H9 (cell line): ENCODE results near the gene KIRREL3. TPM values are rescaled to one million over a fixed set of nuclear protein-coding genes. Genes with fewer than 3 reads are reported as not detected.

ENCODE experiments used
- DNase-seq: peaks from one replicate; pipeline ENCODE4 v3.0.0-alpha.2; 2017
- H2AFZ ChIP-seq: one replicate; pipeline ENCODE4 v1.6.1; 2013; ENCODE audit warnings: mild to moderate bottlenecking, low read length, control low read depth, moderate library complexity
- H2AK5ac ChIP-seq: 2 replicates; pipeline ENCODE4 v1.6.1; 2013; ENCODE audit warnings: low read length, control low read depth, mixed read lengths; ENCODE audit not compliant: insufficient read length
- H2BK120ac ChIP-seq: one replicate; pipeline ENCODE4 v1.6.1; 2013; ENCODE audit warnings: low read depth, mild to moderate bottlenecking, low read length, control low read depth, inconsistent platforms; ENCODE audit not compliant: poor library complexity, severe bottlenecking
- H2BK12ac ChIP-seq: 2 replicates; pipeline ENCODE4 v1.6.1; 2013; ENCODE audit warnings: low read length, control low read depth, mixed read lengths, low read depth; ENCODE audit not compliant: insufficient read length
- H2BK15ac ChIP-seq: 2 replicates; pipeline ENCODE4 v1.6.1; 2013; ENCODE audit warnings: low read depth, low read length, control low read depth
- H2BK20ac ChIP-seq: one replicate; pipeline ENCODE4 v1.6.1; 2013; ENCODE audit warnings: low read depth, mild to moderate bottlenecking, low read length, control low read depth, inconsistent platforms; ENCODE audit not compliant: poor library complexity, severe bottlenecking
- H2BK5ac ChIP-seq: 2 replicates; pipeline ENCODE4 v1.6.1; 2013; ENCODE audit warnings: low read length, control low read depth, mixed read lengths; ENCODE audit not compliant: insufficient read length
- H3K14ac ChIP-seq: 2 replicates; pipeline ENCODE4 v1.6.1; 2013; ENCODE audit warnings: low read length, control low read depth; ENCODE audit not compliant: insufficient read depth
- H3K18ac ChIP-seq: 2 replicates; pipeline ENCODE4 v1.6.1; 2013; ENCODE audit warnings: low read depth, mild to moderate bottlenecking, mixed read lengths, low read length, control low read depth; ENCODE audit not compliant: insufficient read length
- H3K23ac ChIP-seq: 2 replicates; pipeline ENCODE4 v1.6.1; 2013; ENCODE audit warnings: low read length, control low read depth, mixed read lengths, low read depth; ENCODE audit not compliant: insufficient read length
- H3K23me2 ChIP-seq: 2 replicates; pipeline ENCODE4 v1.6.1; 2013; ENCODE audit warnings: low read depth, mild to moderate bottlenecking, mixed read lengths, low read length, control low read depth; ENCODE audit not compliant: insufficient read length, poor library complexity, severe bottlenecking
- H3K27ac ChIP-seq: 2 replicates; pipeline ENCODE4 v1.5.1; 2013; ENCODE audit warnings: low read length, control low read depth, mixed read lengths, low read depth; ENCODE audit not compliant: insufficient read length
- H3K27me3 ChIP-seq: 2 replicates; pipeline ENCODE4 v1.6.1; 2013; ENCODE audit warnings: low read length, control low read depth, inconsistent platforms; ENCODE audit not compliant: insufficient read depth
- H3K4ac ChIP-seq: 2 replicates; pipeline ENCODE4 v1.6.1; 2013; ENCODE audit warnings: low read depth, mild to moderate bottlenecking, control low read depth, inconsistent platforms, low read length, moderate library complexity
- H3K4me1 ChIP-seq: 2 replicates; pipeline ENCODE4 v1.6.1; 2013; ENCODE audit warnings: low read length, control low read depth, inconsistent platforms; ENCODE audit not compliant: insufficient read depth
- H3K4me2 ChIP-seq: 2 replicates; pipeline ENCODE4 v1.6.1; 2013; ENCODE audit warnings: low read length, control low read depth, mixed read lengths; ENCODE audit not compliant: insufficient read length, insufficient read depth
- H3K56ac ChIP-seq: 2 replicates; pipeline ENCODE4 v1.6.1; 2013; ENCODE audit warnings: low read depth, mild to moderate bottlenecking, mixed read lengths, low read length, control low read depth; ENCODE audit not compliant: insufficient read length
- H3K79me1 ChIP-seq: 2 replicates; pipeline ENCODE4 v1.6.1; 2013; ENCODE audit warnings: low read depth, mild to moderate bottlenecking, moderate library complexity, low read length, control low read depth, inconsistent platforms; ENCODE audit not compliant: insufficient read depth, poor library complexity, severe bottlenecking
- H3K79me2 ChIP-seq: 2 replicates; pipeline ENCODE4 v1.6.1; 2013; ENCODE audit warnings: low read length, control low read depth, inconsistent platforms; ENCODE audit not compliant: insufficient read depth
- H3K9ac ChIP-seq: 2 replicates; pipeline ENCODE4 v1.6.1; 2013; ENCODE audit warnings: low read length, control low read depth, mixed read lengths; ENCODE audit not compliant: insufficient read length; ENCODE audit errors: extremely low read depth
- H3K9me3 ChIP-seq: one replicate; pipeline ENCODE4 v1.6.1; 2013; ENCODE audit warnings: low read depth, low read length, inconsistent platforms; ENCODE audit not compliant: control insufficient read depth
- H3T11ph ChIP-seq: one replicate; pipeline ENCODE4 v1.6.1; 2013; ENCODE audit warnings: mild to moderate bottlenecking, low read length, control low read depth, inconsistent platforms
- H4K20me1 ChIP-seq: one replicate; pipeline ENCODE4 v1.6.1; 2013; ENCODE audit not compliant: control insufficient read depth, insufficient read length, insufficient read depth
- H4K5ac ChIP-seq: 2 replicates; pipeline ENCODE4 v1.6.1; 2013; ENCODE audit warnings: low read depth, mild to moderate bottlenecking, mixed read lengths, low read length, control low read depth; ENCODE audit not compliant: insufficient read length
- H4K8ac ChIP-seq: replicated peaks from 2 replicates; pipeline ENCODE4 v1.6.1; 2013; ENCODE audit warnings: low read length, control low read depth, mixed read lengths, low read depth; ENCODE audit not compliant: insufficient read length
- H4K91ac ChIP-seq: 2 replicates; pipeline ENCODE4 v1.6.1; 2013; ENCODE audit warnings: low read depth, mild to moderate bottlenecking, moderate library complexity, mixed read lengths, low read length, control low read depth; ENCODE audit not compliant: insufficient read length
- H3K27ac Mint-ChIP-seq, 3 experiments: 2 replicates in 2 of 3; 3 replicates in 1 of 3; pipeline ENCODE4 v1.8.0; 2020 to 2021; ENCODE audit warnings: mixed read lengths in 3 of 3, mild to moderate bottlenecking in 1 of 3, moderate library complexity in 1 of 3
- H3K27me3 Mint-ChIP-seq: 2 replicates; pipeline ENCODE4 v1.8.0; 2021; ENCODE audit warnings: low read depth, mild to moderate bottlenecking, moderate library complexity, mixed read lengths
- H3K36me3 Mint-ChIP-seq, 3 experiments: 2 replicates in 2 of 3; 3 replicates in 1 of 3; pipeline ENCODE4 v1.8.0; 2020 to 2021; ENCODE audit warnings: low read depth in 3 of 3, mixed read lengths in 3 of 3; ENCODE audit not compliant: insufficient read depth in 1 of 3
- H3K4me1 Mint-ChIP-seq, 2 experiments: 2 replicates each; pipeline ENCODE4 v1.8.0; 2020; ENCODE audit warnings: mixed read lengths in 2 of 2
- H3K4me3 Mint-ChIP-seq, 2 experiments: 2 replicates in 1 of 2; 3 replicates in 1 of 2; pipeline ENCODE4 v1.8.0; 2020 to 2021; ENCODE audit warnings: mild to moderate bottlenecking in 2 of 2, mixed read lengths in 2 of 2, moderate library complexity in 1 of 2
- H3K9me3 Mint-ChIP-seq, 2 experiments: 2 replicates in 1 of 2; 3 replicates in 1 of 2; pipeline ENCODE4 v1.8.0; 2020; ENCODE audit warnings: mild to moderate bottlenecking in 2 of 2, mixed read lengths in 2 of 2, moderate library complexity in 1 of 2
- WGBS: extraction: QIAGEN DNeasy Blood & Tissue Kit; methylation state at CpG from one replicate; pipeline ENCODE4 v1.1.7; 2013; ENCODE audit warnings: missing lambda C conversion rate, low lambda C conversion rate, mixed read lengths; ENCODE audit not compliant: insufficient read length; ENCODE audit errors: extremely low coverage; 5-methylcytosine and 5-hydroxymethylcytosine counted together
- total RNA-seq: library from RNA; stranded (reverse); gene quantifications from 2 replicates; pipeline ENCODE4 v1.2.1, GENCODE V29; 2021
- TF ChIP-seq, protein P1 (sequence below): fragments of 200-600 bp; sonication (generic); conservative IDR thresholded peaks from 3 replicates; pipeline ENCODE4 v1.8.0; 2021; ENCODE audit warnings: antibody characterized with exemption, mild to moderate bottlenecking

The KIRREL3 gene
- total RNA-seq, 1 experiment from 2014 or later, result 0.17 TPM

DNA sequence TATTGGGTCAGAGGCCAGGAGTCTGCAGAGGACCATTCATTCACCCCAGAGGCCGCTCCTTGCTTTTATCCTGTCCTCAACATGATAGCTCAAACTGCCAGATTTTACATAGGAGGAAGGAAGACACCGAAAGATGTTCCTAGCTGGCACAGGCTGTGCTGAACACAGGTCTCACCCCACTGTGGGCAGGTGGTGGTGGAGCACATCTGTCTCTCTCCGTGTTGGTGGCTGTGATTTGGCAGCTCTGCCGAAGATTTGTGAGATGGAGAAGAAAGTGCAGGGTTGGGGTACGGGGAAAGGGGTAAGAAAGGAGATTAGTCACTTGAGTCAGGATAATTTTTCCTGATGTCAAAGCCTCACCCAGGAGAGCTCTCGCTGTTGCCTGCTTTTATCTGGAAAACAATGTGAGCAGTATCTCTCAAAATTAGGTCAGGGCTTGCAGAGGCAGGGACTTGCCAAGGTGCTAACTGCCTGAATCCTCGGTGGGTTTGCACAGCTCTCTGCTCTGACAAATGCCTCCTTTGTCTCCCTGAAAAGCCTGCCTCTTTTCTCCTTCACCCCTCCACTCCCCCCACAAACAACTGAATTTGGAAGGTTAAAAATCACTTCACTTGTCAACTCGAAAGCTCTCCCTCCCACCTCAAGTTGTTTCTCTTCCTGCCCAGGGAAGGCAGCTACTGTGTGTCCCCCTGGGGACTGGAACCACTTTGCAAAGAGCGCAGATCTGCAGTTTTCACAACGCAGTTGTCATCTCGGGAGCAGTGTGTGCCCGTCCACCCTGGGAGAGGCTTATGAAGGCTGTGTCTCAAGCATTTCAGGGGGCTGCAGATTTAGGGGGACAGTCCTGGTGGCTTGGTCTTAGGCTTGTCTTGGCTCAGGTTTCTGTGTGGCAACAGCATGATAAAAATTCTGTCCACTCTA, 345.4 kb downstream of the KIRREL3 start:
- H3T11ph ChIP-seq, result no peak overlapping the region
- WGBS, result no CpG with 5 or more reads among the region's 12 CpGs
- peaks cover 14% of the 10 kb centered on the region for H3K27me3 Mint-ChIP-seq

More for the DNA sequence above, 345.4 kb downstream of the KIRREL3 start:
- Histone ChIP-seq H3K4ac (no peak overlapping the region), H2BK120ac (no peak overlapping the region), H4K8ac (no peak overlapping the region), H3K56ac (no peak overlapping the region), H3K23me2 (no peaks in the 10 kb centered on the region), H2BK15ac (no peak overlapping the region), H4K5ac (no peak overlapping the region), H3K9ac (no peak overlapping the region), H3K9me3 (no peaks in the 10 kb centered on the region), H3K79me2 (no peaks in the 10 kb centered on the region), H3K18ac (no peak overlapping the region), H4K20me1 (no peaks in the 10 kb centered on the region), H3K27me3 (peaks cover 1% of the 10 kb centered on the region; the same call in 1 of the 2 replicates), H2BK5ac (no peak overlapping the region), H2BK12ac (no peak overlapping the region), H2AK5ac (no peak overlapping the region), H2BK20ac (no peak overlapping the region), H2AFZ (no peak overlapping the region), H3K4me1 (no peaks in the 10 kb centered on the region), H4K91ac (no peak overlapping the region), H3K23ac (no peak overlapping the region), H3K79me1 (no peaks in the 10 kb centered on the region), H3K27ac (no peak overlapping the region), H3K14ac (no peak overlapping the region; the same call in 1 of the 2 replicates), H3K4me2 (no peak overlapping the region)
- H3K27ac Mint-ChIP-seq, result no peak overlapping the region
- TF ChIP-seq, protein P1, sequence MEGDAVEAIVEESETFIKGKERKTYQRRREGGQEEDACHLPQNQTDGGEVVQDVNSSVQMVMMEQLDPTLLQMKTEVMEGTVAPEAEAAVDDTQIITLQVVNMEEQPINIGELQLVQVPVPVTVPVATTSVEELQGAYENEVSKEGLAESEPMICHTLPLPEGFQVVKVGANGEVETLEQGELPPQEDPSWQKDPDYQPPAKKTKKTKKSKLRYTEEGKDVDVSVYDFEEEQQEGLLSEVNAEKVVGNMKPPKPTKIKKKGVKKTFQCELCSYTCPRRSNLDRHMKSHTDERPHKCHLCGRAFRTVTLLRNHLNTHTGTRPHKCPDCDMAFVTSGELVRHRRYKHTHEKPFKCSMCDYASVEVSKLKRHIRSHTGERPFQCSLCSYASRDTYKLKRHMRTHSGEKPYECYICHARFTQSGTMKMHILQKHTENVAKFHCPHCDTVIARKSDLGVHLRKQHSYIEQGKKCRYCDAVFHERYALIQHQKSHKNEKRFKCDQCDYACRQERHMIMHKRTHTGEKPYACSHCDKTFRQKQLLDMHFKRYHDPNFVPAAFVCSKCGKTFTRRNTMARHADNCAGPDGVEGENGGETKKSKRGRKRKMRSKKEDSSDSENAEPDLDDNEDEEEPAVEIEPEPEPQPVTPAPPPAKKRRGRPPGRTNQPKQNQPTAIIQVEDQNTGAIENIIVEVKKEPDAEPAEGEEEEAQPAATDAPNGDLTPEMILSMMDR, result no peak
- peaks cover 20 to 24% of the 10 kb centered on the region in 2 experiments for H3K4me1 Mint-ChIP-seq
- DNase-seq, result no peak
- no peak overlapping the region for H3K4me3 Mint-ChIP-seq
- no peaks in the 10 kb centered on the region for H3K9me3 Mint-ChIP-seq
- H3K36me3 Mint-ChIP-seq, result no peaks in the 10 kb centered on the region
